Keratinocyte (primary cell): ENCODE results near the gene E2F8. TPM values are rescaled to one million over a fixed set of nuclear protein-coding genes. Genes with fewer than 3 reads are reported as not detected.
A peak's percentile ranks its signal among the peaks of the same experiment; 100 is the strongest.
"Not testable (repeated sequence)": the region's sequence is repeated elsewhere in the genome, so short reads cannot be mapped to it uniquely, and the experiment has no call there.

Experiments used
- DNase-seq: peaks from one replicate; pipeline ENCODE4 v3.0.0-alpha.2; 2011; ENCODE audit warnings: low read depth, missing footprints, low spot score
- FAIRE-seq: peaks from 2 replicates; lab custom pipeline; 2011; peaks lifted over from hg19 to GRCh38; lab: Jason Lieb, UNC
- H2AFZ ChIP-seq: 2 replicates; pipeline ENCODE4 v1.6.0; 2012; ENCODE audit warnings: low read length, control low read depth, inconsistent platforms; ENCODE audit not compliant: control insufficient read depth
- H3K27ac ChIP-seq: 2 replicates; pipeline ENCODE4 v1.5.1; 2011; ENCODE audit warnings: low read length; ENCODE audit not compliant: control insufficient read depth, insufficient read depth
- H3K27me3 ChIP-seq: 3 replicates; pipeline ENCODE4 v1.6.0; 2011; ENCODE audit warnings: low read length; ENCODE audit not compliant: control insufficient read depth, insufficient read depth; ENCODE audit errors: extremely low read depth
- H3K36me3 ChIP-seq, 2 experiments: 2 replicates in 1 of 2; 3 replicates in 1 of 2; pipeline ENCODE4 v1.5.1; 2011; ENCODE audit warnings: low read length in 2 of 2, mild to moderate bottlenecking in 1 of 2; ENCODE audit not compliant: control insufficient read depth in 2 of 2, insufficient read depth in 2 of 2; ENCODE audit errors: extremely low read depth in 1 of 2
- H3K4me1 ChIP-seq: 3 replicates; pipeline ENCODE4 v1.5.1; 2011; ENCODE audit warnings: low read length; ENCODE audit not compliant: control insufficient read depth, insufficient read depth; ENCODE audit errors: extremely low read depth
- H3K4me2 ChIP-seq: 3 replicates; pipeline ENCODE4 v1.6.0; 2011; ENCODE audit warnings: low read depth, low read length; ENCODE audit not compliant: control insufficient read depth, insufficient read depth; ENCODE audit errors: extremely low read depth
- H3K4me3 ChIP-seq, 3 experiments: fragments of 200-600 bp in 1 of 3; sonication (generic) in 1 of 3; 2 replicates in 2 of 3; 3 replicates in 1 of 3; pipeline ENCODE4 v1.5.1; 2011 to 2016; ENCODE audit warnings: low read length in 3 of 3, mild to moderate bottlenecking in 3 of 3, control low read depth in 2 of 3, inconsistent platforms in 1 of 3, low read depth in 1 of 3, mixed read lengths in 1 of 3, mixed run types in 1 of 3, moderate library complexity in 1 of 3; ENCODE audit not compliant: control insufficient read depth in 2 of 3, insufficient read depth in 2 of 3; ENCODE audit errors: extremely low read depth in 1 of 3
- H3K79me2 ChIP-seq: 2 replicates; pipeline ENCODE4 v1.6.0; 2012; ENCODE audit warnings: low read length; ENCODE audit not compliant: control insufficient read depth, insufficient read depth
- H3K9ac ChIP-seq: 3 replicates; pipeline ENCODE4 v1.6.0; 2011; ENCODE audit warnings: low read length; ENCODE audit not compliant: control insufficient read depth, insufficient read depth; ENCODE audit errors: extremely low read depth
- H3K9me1 ChIP-seq: 3 replicates; pipeline ENCODE4 v1.6.0; 2011; ENCODE audit warnings: low read length; ENCODE audit not compliant: control insufficient read depth, insufficient read depth; ENCODE audit errors: extremely low read depth
- H3K9me3 ChIP-seq: 2 replicates; pipeline ENCODE4 v1.5.1; 2012; ENCODE audit warnings: low read depth, low read length; ENCODE audit not compliant: control insufficient read depth
- H4K20me1 ChIP-seq: 3 replicates; pipeline ENCODE4 v1.6.0; 2011; ENCODE audit warnings: low read length; ENCODE audit not compliant: control insufficient read depth, insufficient read depth; ENCODE audit errors: extremely low read depth
- CTCF ChIP-seq, 3 experiments: IDR thresholded peaks in 1 of 3; conservative IDR thresholded peaks in 1 of 3; optimal IDR thresholded peaks in 1 of 3; 2 replicates in 2 of 3; 3 replicates in 1 of 3; pipeline versions ENCODE3 to v1.5.1; 2011; ENCODE audit warnings: low read length in 3 of 3, mild to moderate bottlenecking in 3 of 3, moderate library complexity in 2 of 3, control low read depth in 1 of 3, inconsistent platforms in 1 of 3; ENCODE audit not compliant: insufficient read depth in 2 of 3; ENCODE audit errors: extremely low read depth in 1 of 3
- EZH2 ChIP-seq: IDR thresholded peaks from one replicate; pipeline ENCODE4 v1.6.1; 2012; ENCODE audit warnings: inconsistent platforms, mild to moderate bottlenecking, low read length, moderate library complexity
- dilution Hi-C: fragments of 300-500 bp; cut with MboI; formaldehyde crosslinking; loops from one replicate; pipeline ENCODE4 v1.7.0; 2020; ENCODE audit warnings: low sequenced_read_pairs; ENCODE audit not compliant: extremely low pct_ligation_motif_present
- polyA plus RNA-seq, 5 experiments: library from polyadenylated mRNA; depleted of rRNA in 3 of 5; stranded (reverse) in 3 of 5; stranded (forward) in 1 of 5; unstranded in 1 of 5; fragments of >200 nt; gene quantifications; 1 replicate in 1 of 5; 2 replicates in 3 of 5; 3 replicates in 1 of 5; pipeline versions ENCODE4 v1.2.1 to v1.2.3, GENCODE V29; 2011 to 2012; ENCODE audit warnings: missing spikeins in 2 of 5, low read depth in 1 of 5, low replicate concordance in 1 of 5

Gene E2F8
- polyA plus RNA-seq, 1 donor (not counting 4 experiments of a cell fraction or from before 2014, with no cell fraction given): 2.0 TPM

DNA sequence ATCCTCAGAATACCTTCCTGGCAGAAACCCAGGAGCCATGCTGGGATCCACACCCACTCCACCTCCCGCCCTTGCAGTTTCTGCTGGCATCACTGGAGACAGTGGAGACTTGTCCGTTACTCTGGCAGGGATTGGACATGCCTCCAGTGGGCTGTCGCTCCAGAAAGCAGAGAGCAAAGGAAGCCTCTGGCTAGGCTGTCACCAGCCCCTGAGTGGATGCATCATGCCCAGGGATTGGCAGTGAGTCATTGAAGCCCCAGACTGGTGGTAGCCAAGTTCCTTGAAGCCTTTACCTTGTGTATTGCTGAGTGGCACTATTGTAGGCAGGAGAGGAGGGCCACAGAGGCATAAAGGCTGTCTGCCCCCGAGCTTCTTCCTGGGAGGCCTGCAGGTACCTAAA, 34.8 kb upstream of the E2F8 start:
- peaks cover 18% of the 10 kb centered on the region for H3K4me1 ChIP-seq
- dilution Hi-C loops: no loop called here
- no peaks in the 10 kb centered on the region for H3K9me1 ChIP-seq
- no peaks in the 10 kb centered on the region for H3K79me2 ChIP-seq
- TF ChIP-seq EZH2 (no peak), CTCF (optimal IDR thresholded peaks at IDR 0.05 in 1 of 3, IDR thresholded peaks at IDR 0.05 in 1 of 3, conservative IDR thresholded peaks at IDR 0.05 in 1 of 3; ENCODE audit: extremely low read depth in 1 of 3, insufficient read depth in 2 of 3, low read length in 3 of 3) (no peak)
- no peak overlapping the region for H3K9ac ChIP-seq
- no peaks in the 10 kb centered on the region for H3K27me3 ChIP-seq
- H3K4me3 ChIP-seq: no peak overlapping the region
- no peaks in the 10 kb centered on the region for H3K9me3 ChIP-seq
- H3K36me3 ChIP-seq: no peaks in the 10 kb centered on the region
- FAIRE-seq: no peak
- H4K20me1 ChIP-seq: no peaks in the 10 kb centered on the region
- no peak overlapping the region for H3K27ac ChIP-seq
- peak; percentile 40 for DNase-seq
- H3K4me2 ChIP-seq: no peak overlapping the region
- H2AFZ ChIP-seq: no peak overlapping the region

DNA sequence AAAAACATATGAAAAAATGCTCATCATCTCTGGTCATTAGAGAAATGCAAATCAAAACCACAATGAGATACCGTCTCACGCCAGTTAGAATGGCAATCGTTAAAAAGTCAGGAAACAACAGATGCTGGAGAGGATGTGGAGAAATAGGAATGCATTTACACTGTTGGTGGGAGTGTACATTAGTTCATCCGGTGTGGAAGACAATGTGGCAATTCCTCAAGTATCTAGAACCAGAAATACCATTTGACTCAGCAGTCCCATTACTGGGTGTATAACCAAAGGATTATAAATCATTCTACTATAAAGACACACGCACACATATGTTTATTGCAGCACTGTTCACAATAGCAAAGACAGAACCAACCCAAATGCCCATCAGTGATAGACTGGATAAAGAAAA, 32.5 kb upstream of the E2F8 start:
- H3K4me2 ChIP-seq, FAIRE-seq, H3K9me3 ChIP-seq, H3K36me3 ChIP-seq, H3K27ac ChIP-seq, H4K20me1 ChIP-seq, DNase-seq, H3K9me1 ChIP-seq, H2AFZ ChIP-seq, H3K4me3 ChIP-seq, H3K27me3 ChIP-seq, dilution Hi-C loops, H3K9ac ChIP-seq, H3K79me2 ChIP-seq: not testable (repeated sequence)
- peaks cover 18% of the 10 kb centered on the region for H3K4me1 ChIP-seq

- no peaks in the 10 kb centered on the region for H3K79me2 ChIP-seq
- H3K27me3 ChIP-seq: peaks cover 3% of the 10 kb centered on the region
- no peak overlapping the region for H3K27ac ChIP-seq
- no peaks in the 10 kb centered on the region for H3K9me1 ChIP-seq
- no peaks in the 10 kb centered on the region for H3K4me1 ChIP-seq
- H3K9me3 ChIP-seq: no peaks in the 10 kb centered on the region
- H3K9ac ChIP-seq: no peak overlapping the region
- no peak overlapping the region for H3K4me2 ChIP-seq
- dilution Hi-C loops: no loop called here
- FAIRE-seq: no peak
- DNase-seq: no peak
- TF ChIP-seq EZH2 (no peak), CTCF (optimal IDR thresholded peaks at IDR 0.05 in 1 of 3, IDR thresholded peaks at IDR 0.05 in 1 of 3, conservative IDR thresholded peaks at IDR 0.05 in 1 of 3; ENCODE audit: extremely low read depth in 1 of 3, insufficient read depth in 2 of 3, low read length in 3 of 3) (no peak)
- no peak overlapping the region for H3K4me3 ChIP-seq
- no peaks in the 10 kb centered on the region for H3K36me3 ChIP-seq
- H4K20me1 ChIP-seq: no peaks in the 10 kb centered on the region
- no peak overlapping the region for H2AFZ ChIP-seq
These were observed 28.2 kb upstream of the E2F8 start for GRCh38 chr11:19268909-19269308.
